GM18526 (cell line): Measurements from ENCODE around the gene USP34.

Experiments used
- POLR2A ChIP-seq: IDR thresholded peaks from 3 replicates; pipeline ENCODE4 v1.6.1; 2011; ENCODE audit not compliant: insufficient read length; ENCODE audit errors: extremely low read depth

Gene USP34

GRCh38 chr2:61257446-61257845, 213.4 kb downstream of the USP34 start:
- no peak for TF ChIP-seq POLR2A

- no peak for TF ChIP-seq POLR2A
Measured at GRCh38 chr2:61255580-61256437, 215.1 kb downstream of the USP34 start.

- TF ChIP-seq POLR2A: no peak
Measured at GRCh38 chr2:61254536-61254935, 216.4 kb downstream of the USP34 start.

GRCh38 chr2:61253136-61253535, 217.8 kb downstream of the USP34 start:
- TF ChIP-seq POLR2A: no peak

- no peak for TF ChIP-seq POLR2A
Measured at GRCh38 chr2:61252031-61252430, 218.9 kb downstream of the USP34 start.

- no peak for TF ChIP-seq POLR2A
Measured at GRCh38 chr2:61249521-61250071, 221.3 kb downstream of the USP34 start.

GRCh38 chr2:61247204-61247812, 223.6 kb downstream of the USP34 start:
- no peak for TF ChIP-seq POLR2A

GRCh38 chr2:61244694-61245093, 226.2 kb downstream of the USP34 start:
- no peak for TF ChIP-seq POLR2A

GRCh38 chr2:61241266-61241665, 229.6 kb downstream of the USP34 start:
- TF ChIP-seq POLR2A: no peak

GRCh38 chr2:61238219-61239012, 232.5 kb downstream of the USP34 start:
- TF ChIP-seq POLR2A: no peak

- no peak for TF ChIP-seq POLR2A
Measured at GRCh38 chr2:61235716-61236115, 235.2 kb downstream of the USP34 start.

GRCh38 chr2:61233581-61233980, 237.3 kb downstream of the USP34 start:
- no peak for TF ChIP-seq POLR2A

- no peak for TF ChIP-seq POLR2A
Measured at GRCh38 chr2:61229936-61230335, 241.0 kb downstream of the USP34 start.

GRCh38 chr2:61222567-61222966, 248.3 kb downstream of the USP34 start:
- TF ChIP-seq POLR2A: no peak

GRCh38 chr2:61221819-61222218, 249.1 kb downstream of the USP34 start:
- no peak for TF ChIP-seq POLR2A
